HG03060 (cell line): ENCODE measurements around the gene EYA4.

ENCODE experiments used
- ATAC-seq: cut with Tn5 transposase; IDR thresholded peaks from one replicate; pipeline ENCODE4 v1.9.1; 2021; ENCODE audit warnings: low read depth, moderate number of reproducible peaks; ENCODE audit not compliant: unreplicated experiment

Gene EYA4

DNA sequence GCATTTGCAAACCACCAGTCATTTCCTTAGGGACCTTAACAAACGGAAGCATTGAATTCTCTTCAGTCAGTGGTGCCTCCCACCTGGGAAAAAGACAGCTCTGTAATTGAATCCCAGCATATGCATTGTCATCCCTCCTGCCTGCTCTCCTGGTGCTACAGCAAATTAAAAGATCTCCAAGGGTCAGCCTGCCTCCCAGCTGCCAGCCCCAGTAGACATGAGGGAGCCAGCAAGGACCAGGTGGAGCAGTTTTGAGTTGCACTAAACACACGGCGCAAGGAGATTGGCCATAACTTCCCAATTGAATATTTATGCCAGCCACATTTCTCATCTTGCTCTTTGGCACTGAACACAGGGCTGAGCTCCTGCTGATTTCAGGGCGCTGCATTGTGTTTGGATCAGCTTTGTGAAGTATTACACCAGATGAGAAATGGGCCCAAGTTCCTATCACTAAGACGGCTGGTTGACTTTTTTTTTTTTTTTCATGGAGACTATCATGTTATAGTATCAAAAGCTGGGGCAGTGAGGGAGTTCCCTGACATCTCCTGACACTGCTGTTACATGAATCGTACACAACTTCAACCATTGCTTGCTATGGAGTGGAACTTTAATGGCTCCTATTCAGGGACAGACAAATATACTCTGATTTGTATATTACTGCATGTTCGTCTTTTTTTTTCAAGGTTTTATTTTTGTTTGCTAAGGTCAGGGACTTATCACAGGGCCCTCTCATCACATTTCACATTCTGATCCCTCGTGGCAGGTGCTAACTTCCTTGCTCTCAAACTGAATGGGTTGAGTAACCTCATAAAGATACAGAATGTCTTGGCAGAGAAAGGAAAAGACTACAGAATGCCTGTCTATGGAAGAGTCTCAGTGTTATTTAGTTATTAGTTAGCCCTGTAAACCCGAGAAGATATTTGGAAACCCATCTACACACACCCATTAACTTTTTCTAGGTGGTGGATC lies 191.1 kb downstream of the EYA4 start:
- ATAC-seq, result no peak

DNA sequence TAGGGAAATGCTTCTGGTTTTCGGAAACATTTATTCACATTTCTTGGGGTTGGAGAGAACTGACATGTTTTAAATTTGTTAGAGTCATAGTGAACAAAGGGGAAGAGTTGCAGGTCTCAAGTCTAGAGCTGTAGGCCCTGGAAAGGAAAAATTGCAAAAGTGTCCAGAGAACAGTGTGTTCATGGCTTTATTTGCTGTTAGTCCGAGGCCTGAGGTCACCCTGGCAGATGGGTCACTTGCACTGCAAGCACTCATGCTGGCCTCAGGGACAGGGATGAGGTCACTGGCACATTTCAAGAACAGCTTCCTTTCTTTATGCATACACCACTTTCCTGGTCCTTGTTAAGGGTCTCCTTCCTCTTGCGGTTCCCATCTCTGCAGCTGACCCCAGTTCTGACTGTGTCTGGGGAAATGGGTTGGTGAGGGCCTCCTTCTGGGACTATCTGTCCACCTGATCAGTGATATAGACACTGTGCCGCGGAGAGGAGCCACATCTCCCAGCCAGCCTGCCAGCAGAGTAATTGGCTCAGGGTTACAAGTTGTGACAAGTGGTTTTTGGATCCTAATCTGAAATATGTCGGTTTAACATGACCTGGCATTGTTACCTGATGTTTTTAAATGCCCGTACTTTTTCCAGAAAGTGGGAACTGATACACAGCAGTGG lies 194.0 kb downstream of the EYA4 start:
- no peak for ATAC-seq

DNA sequence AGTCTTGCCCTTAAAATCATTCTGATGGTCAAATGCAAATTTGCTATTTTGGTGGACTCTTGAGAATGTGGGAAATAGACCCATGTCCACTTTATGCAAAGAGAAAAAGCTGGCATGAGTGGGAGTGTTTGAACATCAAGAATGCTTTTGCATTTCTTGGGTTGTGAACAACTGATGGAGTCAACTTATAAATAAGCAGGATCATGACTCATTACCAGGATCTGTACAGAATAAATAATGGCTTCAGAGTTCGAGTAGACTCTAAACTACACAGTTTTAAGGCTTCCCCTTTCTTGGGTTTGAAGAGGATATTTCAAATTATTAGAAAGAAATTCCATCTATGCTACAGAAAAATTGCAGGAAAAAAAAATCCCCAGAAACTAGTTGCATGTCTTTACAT lies 195.5 kb downstream of the EYA4 start:
- no peak for ATAC-seq

DNA sequence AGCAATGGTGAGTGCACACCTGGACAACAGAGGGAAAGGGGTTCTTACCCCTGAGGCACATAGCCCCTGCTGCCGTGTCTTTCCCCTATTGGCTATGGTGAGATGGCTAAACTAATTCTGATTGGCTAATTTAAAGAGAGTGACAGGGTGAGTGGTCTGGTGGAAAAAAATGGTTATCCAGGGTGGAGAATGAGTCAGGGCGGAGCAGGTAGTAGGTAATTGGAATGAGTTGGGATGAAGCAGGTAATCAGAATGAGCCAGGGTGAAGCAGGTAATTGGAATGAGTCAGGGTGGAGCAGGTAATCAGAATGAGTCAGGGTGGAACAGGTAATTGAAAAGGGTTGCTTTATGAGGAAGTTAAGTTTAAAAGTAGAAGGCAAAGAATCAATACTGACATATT lies 200.3 kb downstream of the EYA4 start:
- ATAC-seq, result no peak

DNA sequence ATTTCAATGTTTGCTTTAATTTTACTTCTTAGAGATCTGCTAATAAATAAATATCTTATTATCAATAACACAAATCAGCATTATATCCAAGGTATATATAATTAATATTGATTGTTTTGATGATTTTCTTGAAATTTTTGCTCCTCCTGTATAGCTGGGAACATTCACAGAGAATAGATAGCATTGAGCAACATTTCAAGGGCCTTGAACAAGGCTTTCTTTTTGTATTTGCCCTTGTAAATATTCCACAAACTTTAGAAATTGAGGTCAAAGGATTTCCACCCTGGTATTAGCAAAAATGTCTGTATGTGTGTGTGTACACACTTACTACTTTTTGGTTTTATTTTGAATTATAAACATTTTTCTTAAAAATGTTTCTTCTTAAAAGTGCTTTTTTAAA lies 205.6 kb downstream of the EYA4 start:
- no peak for ATAC-seq

DNA sequence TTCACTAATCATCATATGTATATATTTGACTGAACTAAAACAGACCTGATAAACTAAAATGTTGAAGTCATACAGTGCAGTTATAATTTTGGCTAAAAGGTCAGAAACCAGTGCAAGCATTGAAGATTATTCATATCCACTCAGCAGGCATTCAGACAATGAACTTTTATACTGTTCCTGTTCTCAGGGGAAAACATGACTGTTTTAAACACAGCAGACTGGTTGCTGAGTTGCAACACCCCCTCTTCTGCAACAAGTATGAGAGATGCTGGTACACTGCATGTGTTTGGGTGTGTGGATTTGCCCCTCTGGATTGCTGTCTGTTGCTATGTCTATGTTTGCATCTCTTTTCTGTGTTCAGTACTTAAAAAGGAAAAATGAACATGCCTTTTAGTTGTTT lies 206.8 kb downstream of the EYA4 start:
- no peak for ATAC-seq

DNA sequence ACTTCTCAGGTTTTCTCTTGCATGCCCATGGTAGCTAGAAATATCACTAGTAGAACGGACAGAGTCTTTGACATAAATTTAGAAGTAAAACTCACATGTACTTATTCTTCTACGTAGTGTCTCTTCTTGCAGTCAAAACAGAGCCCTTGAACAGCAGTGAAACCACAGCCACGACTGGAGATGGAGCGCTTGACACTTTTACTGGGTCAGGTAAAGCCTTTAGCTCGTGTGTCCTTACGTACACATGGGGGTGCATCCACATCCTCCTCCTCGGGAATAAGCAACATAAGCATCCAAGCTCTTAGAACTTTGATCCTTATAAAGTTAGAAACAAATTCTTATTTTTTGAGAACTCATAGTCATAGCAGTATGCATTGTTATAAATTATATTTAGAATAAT lies 215.3 kb downstream of the EYA4 start:
- no peak for ATAC-seq

DNA sequence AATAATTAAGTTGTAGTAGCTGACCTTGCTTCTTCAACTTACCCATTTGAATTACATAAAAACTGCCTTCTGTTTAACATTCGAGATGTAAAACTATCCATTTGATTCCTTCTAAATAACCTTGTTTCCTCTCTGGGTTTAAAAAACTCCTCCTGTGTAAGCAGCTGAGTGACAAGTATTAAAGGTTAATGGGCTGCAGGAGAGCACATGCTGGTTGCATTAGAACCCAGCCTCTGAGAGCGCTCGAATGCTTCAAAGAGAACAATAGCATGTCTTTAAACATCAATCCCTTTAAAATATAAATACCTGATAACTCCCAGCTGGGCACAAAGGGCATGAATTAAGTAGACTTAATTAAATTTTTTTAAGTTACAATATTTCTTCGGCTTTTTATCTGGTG lies 215.8 kb downstream of the EYA4 start:
- ATAC-seq, result no peak

DNA sequence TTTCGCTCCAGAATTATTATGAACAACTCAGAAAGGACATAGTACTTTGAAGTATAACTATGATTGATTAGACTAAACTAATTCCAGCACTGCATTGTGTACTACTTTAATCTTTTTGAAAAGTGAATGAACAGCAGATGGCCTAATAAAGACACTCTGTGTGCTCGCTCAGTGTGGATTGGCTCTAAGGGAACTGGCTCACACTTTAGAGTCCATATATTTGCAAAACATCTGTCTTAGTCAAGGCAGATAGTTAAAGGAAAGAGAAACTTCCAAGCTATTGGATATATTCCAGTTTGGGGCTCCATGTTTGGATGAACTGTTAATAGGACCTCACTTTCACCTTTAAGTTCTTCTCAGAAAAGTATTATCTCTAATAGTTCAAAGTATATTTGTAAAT lies 218.9 kb downstream of the EYA4 start:
- ATAC-seq, result no peak

DNA sequence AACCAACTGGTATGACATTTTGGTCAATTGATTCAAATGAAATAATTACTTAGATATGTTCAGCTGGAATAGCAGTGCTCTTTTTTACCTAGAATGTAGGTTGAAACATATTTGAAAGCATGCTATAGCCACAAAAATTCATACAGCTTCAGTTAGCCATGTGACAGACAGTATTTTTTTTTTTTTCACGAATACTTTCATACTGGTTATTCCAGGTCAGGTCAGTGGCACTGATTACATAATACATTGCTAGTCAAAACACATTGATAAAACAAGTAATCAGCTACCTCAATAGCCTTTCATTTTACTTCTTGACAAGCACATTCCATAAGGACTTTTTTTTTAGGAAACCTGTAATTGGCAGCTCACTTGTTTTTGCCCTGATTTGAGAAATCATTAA lies 222.6 kb downstream of the EYA4 start:
- ATAC-seq, result no peak

DNA sequence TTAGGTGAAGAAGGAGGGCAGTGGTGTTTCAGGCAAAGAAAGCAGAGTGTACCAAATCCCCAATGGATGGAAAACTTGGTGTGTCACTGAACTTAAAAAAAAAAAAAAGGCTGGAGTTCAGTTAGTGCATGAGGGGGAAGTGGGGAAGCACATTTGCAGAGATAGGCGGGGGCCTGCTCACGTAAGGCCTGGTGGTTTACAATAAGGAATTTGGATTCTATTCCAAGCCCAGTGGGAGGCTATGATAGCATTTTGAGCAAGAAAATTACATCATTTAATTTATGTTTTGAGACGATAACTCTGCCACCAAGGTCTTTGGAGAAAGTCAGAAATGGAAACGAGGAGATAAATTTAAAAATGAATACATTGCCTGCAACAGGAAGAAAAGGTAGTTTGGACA lies 225.5 kb downstream of the EYA4 start:
- no peak for ATAC-seq

DNA sequence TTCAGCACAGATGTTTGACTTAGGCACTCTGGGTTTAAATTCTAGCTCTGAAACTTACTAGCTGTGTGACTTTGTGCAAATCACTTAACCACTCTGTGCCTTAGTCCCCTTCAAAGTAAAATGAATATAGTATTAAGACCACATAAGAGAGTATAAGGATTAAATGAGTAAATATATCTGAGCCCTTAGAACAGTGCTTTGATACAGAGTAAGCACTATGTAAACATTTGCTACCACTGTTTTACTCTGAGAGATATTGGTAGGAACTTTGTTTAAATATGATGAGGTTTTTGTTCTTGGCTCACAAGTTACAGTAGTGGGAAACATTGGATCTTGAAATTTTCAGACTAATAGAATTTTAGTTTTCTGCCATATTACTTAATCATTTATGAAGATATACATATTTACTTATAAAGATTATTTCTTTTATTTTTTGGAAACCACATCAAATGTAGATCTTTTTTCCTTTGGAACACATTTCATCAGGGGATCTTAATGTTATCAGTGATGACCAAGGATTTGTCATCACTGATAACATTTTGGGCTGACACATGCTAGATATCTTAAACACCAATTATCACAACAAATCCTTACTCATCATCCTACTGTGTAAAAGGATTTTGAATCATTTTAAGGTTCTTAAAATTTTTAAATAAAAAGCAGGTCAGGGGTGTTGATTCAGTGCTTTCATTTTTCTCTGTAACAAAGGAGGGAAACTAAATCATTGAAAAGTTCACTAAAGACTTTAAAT lies 226.2 kb downstream of the EYA4 start:
- no peak for ATAC-seq

DNA sequence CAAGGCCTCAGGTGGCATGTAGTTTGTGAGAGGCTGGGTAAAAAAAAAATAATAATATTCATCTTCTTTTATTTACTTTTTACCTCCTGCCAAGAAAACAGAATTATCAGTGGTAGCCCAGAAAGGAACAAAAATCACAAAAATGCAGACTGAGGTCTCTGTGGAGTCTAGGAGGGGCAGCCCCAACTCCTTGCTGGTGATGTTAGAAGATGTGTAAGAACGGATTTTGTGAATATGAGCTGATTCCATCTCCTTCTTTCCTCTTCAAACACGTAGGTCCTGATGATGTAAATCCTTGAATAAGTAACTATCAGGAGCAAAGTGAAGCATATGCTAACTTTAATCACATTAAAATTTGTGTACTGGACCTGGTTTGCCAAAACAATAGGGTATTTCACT lies 226.8 kb downstream of the EYA4 start:
- ATAC-seq, result no peak

DNA sequence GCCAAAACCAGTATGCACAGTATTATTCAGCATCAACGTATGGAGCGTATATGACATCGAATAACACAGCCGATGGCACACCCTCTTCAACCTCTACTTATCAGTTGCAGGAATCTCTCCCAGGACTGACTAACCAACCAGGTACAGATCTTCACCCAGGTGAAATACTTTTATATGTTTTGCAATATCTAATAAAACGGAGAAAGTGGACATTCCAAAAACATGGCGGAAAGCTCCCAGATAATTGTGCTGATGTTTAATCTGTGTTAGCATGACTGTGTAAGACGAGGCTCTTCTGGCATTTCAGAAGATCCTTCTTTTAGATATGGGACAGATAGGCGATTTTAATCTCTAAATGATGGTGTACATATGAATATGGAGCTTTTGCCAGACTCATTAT lies 227.4 kb downstream of the EYA4 start:
- no peak for ATAC-seq

DNA sequence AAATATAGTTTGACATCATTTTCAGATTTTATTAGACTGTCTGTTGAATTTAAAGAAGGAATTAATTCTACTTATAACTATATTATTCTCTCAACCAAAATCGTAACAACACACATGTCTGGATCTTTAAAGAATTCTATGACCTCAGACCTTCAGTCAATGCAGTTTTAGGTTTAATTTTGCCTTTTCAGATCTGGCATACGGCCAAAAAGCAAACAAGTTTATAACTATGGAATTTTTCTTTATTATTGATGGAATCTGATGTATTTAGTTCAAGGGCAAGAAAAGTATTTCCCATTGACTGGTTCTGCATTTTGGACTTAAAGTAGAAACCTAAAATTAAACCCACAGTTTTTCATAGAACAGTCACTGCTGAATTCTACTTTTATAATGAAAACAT lies 233.4 kb downstream of the EYA4 start:
- ATAC-seq, result no peak

DNA sequence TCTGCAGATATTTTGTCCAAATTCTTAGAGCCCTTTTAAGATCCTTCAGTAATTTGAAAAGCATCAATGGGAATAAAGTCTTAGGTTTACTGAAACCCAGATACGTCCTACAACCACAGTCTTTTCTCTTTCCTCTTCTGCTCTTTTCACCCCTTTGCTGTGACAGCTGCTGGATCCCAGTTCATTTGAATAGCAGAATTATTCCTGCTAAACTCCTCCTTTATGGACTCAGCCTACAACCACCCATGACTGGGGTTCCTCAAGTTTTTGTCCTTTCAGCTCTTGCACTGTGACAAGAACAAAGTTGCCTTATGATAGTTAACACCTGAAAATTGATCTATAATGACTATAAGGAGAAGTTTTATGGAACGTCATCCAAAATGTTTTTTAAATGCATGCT lies 237.5 kb downstream of the EYA4 start:
- ATAC-seq, result no peak

DNA sequence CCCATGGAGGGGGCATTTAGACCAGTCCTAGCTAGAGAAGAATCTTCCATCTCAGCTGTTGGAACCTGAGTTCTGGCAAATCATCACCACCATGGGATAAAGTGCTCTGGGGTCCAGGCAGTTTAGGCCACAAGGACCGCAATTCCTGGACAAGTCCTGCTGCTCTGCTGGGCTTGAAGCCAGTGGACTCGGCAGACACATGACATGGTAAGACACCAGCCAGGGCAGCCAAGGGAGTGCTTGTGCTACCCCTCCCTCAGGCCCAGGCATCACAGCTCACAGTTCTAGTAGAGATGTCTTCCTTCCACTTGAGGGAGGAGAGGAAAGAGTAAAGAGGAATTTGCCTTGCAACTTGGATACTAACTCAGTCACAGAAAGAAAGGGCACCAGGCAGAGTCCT lies 246.0 kb downstream of the EYA4 start:
- no peak for ATAC-seq

DNA sequence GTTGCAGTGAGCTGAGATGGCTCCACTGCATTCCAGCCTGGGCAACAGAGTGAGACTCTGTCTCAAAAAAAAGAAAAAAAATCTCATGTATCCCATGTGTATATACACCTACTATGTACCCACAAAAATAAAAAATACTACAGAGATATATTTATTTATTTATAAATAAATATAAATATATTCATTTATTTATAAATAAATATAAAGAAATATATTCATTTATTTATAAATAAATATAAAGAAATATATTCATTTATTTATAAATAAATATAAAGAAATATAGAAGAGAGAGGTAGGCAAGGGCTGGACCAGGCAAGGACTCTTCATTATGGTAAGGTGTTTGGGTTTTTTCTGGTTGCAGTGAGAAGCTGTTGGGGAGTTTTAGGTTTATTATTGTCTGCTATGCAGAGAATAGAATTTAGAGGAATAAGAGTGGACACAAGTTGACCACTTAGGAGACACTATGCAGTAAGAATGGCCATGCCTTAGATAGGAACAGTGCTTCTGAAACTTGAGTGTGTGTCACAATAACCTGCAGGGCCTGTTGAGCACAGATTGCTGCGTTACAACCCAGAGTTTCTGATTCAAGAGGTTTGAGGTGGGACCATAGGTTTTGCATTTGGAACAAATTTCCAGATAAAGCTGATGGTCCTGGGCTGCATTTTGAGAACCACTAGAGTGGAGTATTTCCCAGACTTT lies 254.2 kb downstream of the EYA4 start:
- ATAC-seq, result no peak

DNA sequence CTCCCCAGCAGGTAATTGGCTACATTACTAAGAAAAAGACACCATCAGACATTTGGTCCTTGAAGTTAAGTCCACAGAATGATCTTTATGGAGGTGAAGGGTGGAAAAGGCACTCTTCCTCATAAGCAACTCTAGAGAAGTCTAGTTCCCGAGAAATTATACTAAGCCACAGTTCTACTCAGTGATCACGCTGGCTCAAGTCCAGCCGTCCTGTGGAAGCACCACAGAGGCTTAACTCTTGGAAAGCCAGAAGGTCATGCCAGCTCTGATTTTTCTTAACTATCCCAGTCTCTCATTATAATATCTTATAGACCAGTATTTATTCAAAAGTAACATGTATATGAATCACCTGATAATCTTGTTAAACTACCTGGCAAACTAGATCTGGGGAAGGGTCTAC lies 258.5 kb downstream of the EYA4 start:
- no peak for ATAC-seq

DNA sequence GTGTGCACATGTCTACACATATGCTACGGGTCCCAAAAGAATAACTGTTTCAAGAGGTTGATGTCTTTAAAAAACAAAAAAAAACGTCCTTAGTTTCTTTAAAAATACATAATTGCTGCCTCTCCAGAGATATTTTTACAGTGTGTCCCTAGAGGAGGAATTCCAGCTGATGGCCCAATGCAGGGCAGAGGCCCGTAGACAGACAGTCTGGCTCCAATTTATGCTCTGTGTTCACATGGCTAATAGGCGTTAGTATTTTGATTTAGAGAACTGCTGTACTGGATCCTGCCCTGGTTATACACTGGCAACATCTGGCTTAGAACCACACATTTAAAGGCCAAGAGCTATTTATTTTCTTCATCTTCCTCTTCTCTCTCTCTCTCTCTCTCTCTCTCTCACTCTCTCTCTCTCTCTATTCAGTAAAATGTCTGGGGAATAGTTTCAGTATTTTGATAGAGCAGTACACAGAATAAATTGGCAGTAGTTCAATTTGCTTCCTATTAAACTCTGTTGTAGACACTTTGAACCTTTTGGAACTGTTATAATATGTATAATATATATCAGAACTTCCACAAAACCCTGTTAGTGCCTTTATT lies 260.6 kb downstream of the EYA4 start:
- no peak for ATAC-seq
